ENCODE data around the gene RABGGTA. TPM values are rescaled to one million over a fixed set of nuclear protein-coding genes. Genes with fewer than 3 reads are reported as not detected.

The RABGGTA gene
- total and polyA plus RNA-seq, 10 of the 15 experiments (the other 5 are each of a cell fraction or from before 2014, with no cell fraction given), result 19.1 to 75.6 (median 46.9) TPM

DNA sequence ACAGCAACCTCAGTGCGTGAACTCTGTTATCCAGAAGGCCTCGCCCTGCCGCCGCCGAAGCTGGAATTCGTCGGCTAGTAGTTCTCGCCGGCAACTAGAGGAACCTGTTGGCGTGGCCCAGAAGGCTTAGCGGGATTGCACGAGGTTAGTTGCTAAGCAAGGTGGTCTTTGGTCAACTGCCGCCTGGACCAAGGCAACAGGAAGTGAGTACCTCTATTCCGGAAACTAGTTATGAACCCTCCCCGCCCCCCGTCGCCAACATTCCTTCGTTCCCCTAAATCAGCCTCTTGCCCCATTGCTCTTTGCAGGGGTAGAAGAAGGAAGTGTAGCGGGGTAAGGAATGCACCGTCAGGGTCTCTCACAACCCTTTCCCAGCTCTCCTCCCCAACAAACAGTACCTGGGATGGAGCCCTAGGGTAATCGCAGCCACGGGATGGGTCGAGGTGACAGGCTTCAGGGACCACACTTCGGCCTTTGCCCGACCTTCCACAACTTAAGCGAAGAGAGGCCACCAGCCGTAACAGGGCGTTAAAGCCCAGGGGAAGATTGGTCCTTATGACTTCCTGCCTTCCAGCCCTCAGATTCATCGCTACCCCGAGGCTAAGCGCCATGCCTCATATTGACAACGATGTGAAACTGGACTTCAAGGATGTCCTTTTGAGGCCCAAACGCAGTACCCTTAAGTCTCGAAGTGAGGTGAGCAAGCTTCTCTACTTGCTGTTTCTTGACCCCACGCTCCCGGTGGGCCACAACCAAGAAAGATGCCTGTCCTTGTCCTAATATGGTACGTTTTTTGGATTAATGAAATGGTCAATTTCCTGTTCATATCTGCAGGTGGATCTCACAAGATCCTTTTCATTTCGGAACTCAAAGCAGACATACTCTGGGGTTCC lies 38.5 kb downstream of the RABGGTA start, which contains the start of gene GMPR2:
Gene GMPR2, plus strand, starts transcription at position 285 of the 893 bp plus-strand sequence. Its CDS starts 325 bp downstream, at position 610.
- TSS peak; percentile 79 for BruUV-seq (replicated peaks)
- ChIA-PET RAD21 (ENCODE audit: unreplicated experiment) (interaction anchor here (2.3 kb wide), 1 partner anchor 9 kb away, joined by 13 read pairs; the partner anchor contains the start of gene TINF2), POLR2A (interaction anchor here (0.6 to 2.1 kb wide), 3 partner anchors 9 to 36 kb away, joined by 3 to 15 read pairs (median 4); partner anchors contain the start of gene TINF2), SMC1A (ENCODE audit: uncharacterized antibody, unreplicated experiment) (interaction anchor here (0.9 to 2.8 kb wide), 4 partner anchors 9 to 14 kb away, joined by 4 to 12 read pairs (median 5); partner anchors contain the start of gene TINF2), CTCF (interaction anchor here (1.1 to 3.0 kb wide), 6 partner anchors 10 to 101 kb away, joined by 3 to 12 read pairs (median 4); partner anchors contain the start of genes CIDEB, MDP1 and TINF2)
- Histone ChIP-seq H3K4me2 (ENCODE audit: control insufficient read depth, insufficient read depth) (peak within 1 kb of the TSS; percentile 97), H3K79me2 (ENCODE audit: control insufficient read depth, insufficient read depth, low read length) (peaks cover 35% of the 10 kb centered on the region), H3K36me3 (ENCODE audit: control insufficient read depth in 2 of 2, insufficient read depth in 2 of 2, low read length in 1 of 2) (peaks cover 2 to 25% of the 10 kb centered on the region in 2 experiments), H3K9me3 (replicated peaks; ENCODE audit: control insufficient read depth, insufficient read depth, low read length) (no peaks in the 10 kb centered on the region), H3K27ac (ENCODE audit: control insufficient read depth, insufficient read depth) (peak within 1 kb of the TSS; percentile 84), H3K4me3 (peak within 1 kb of the TSS; percentile 87), H4K20me1 (ENCODE audit: control insufficient read depth, insufficient read depth) (no peaks in the 10 kb centered on the region), H2AFZ (ENCODE audit: control insufficient read depth, low read depth, low read length) (peak within 1 kb of the TSS; percentile 91), H3K27me3 (replicated peaks in 1 of 2; ENCODE audit: control insufficient read depth in 2 of 2, insufficient read depth in 2 of 2, low read length in 1 of 2) (no peaks in the 10 kb centered on the region), H3K9ac (ENCODE audit: control insufficient read depth, insufficient read depth, low read length) (peak within 1 kb of the TSS; percentile 92), H3K4me1 (ENCODE audit: control insufficient read depth, insufficient read depth, low read length) (peaks cover 14% of the 10 kb centered on the region)
- in situ Hi-C loops (cut with MboI), result no loop called here
- WGBS (ENCODE audit: insufficient coverage, insufficient replicate concordance, low lambda C conversion rate, missing lambda C conversion rate), result under 1% methylated on average over 38 of the region's 38 CpGs
- DNase-seq (ENCODE audit: low read depth, low spot score) (no peak), FAIRE-seq (peak; percentile 83), ATAC-seq (peak; percentile 79)
- intact Hi-C loops (cut with micrococcal nuclease; ENCODE audit: unreplicated experiment), result loop anchor here (1.0 kb wide), 2 partner anchors 9 to 20 kb away; partner anchors contain the start of genes CHMP4A and TINF2
- TF ChIP-seq FOXM1 (IDR thresholded peaks at IDR 0.05; ENCODE audit: low read depth, low read length), result no peak
- TF ChIP-seq BHLHE40 (IDR thresholded peaks at IDR 0.05; ENCODE audit: borderline replicate concordance in 1 of 2, low read depth in 2 of 2, low read length in 1 of 2), result no peak
- TF ChIP-seq HSF1 (IDR thresholded peaks at IDR 0.05; ENCODE audit: low read depth, low read length), result no peak
- TF ChIP-seq MYB (IDR thresholded peaks at IDR 0.05; ENCODE audit: borderline replicate concordance, low read depth, low read length), result 0 out of 2 replicates have a peak, but pooled peaks have one; percentile 4
- TF ChIP-seq CHD2 (IDR thresholded peaks at IDR 0.05; ENCODE audit: borderline replicate concordance, low read depth, low read length), result 0 out of 2 replicates have a peak, but pooled peaks have one; percentile 53
- peak; percentile 67; the same call in 1 of the 2 replicates for TF ChIP-seq SPI1 (IDR thresholded peaks at IDR 0.05; ENCODE audit: borderline replicate concordance, insufficient read depth, low read depth, low read length)
- TF ChIP-seq, protein P1, sequence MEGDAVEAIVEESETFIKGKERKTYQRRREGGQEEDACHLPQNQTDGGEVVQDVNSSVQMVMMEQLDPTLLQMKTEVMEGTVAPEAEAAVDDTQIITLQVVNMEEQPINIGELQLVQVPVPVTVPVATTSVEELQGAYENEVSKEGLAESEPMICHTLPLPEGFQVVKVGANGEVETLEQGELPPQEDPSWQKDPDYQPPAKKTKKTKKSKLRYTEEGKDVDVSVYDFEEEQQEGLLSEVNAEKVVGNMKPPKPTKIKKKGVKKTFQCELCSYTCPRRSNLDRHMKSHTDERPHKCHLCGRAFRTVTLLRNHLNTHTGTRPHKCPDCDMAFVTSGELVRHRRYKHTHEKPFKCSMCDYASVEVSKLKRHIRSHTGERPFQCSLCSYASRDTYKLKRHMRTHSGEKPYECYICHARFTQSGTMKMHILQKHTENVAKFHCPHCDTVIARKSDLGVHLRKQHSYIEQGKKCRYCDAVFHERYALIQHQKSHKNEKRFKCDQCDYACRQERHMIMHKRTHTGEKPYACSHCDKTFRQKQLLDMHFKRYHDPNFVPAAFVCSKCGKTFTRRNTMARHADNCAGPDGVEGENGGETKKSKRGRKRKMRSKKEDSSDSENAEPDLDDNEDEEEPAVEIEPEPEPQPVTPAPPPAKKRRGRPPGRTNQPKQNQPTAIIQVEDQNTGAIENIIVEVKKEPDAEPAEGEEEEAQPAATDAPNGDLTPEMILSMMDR (IDR thresholded peaks at IDR 0.05 in 2 of 3, conservative IDR thresholded peaks at IDR 0.05 in 1 of 3; ENCODE audit: control insufficient read depth in 2 of 3, extremely low read depth in 1 of 3, insufficient read depth in 1 of 3, low read depth in 3 of 3, low read length in 3 of 3), result no peak
- TF ChIP-seq KLF5 (IDR thresholded peaks at IDR 0.05; ENCODE audit: partially characterized antibody), result peak; percentile 77
- TF ChIP-seq CHD1 (IDR thresholded peaks at IDR 0.05; ENCODE audit: low read depth, low read length), result no peak
- no peak for TF ChIP-seq SRF (IDR thresholded peaks at IDR 0.05; ENCODE audit: low read depth in 2 of 2, low read length in 2 of 2)
- TF ChIP-seq, protein P2, sequence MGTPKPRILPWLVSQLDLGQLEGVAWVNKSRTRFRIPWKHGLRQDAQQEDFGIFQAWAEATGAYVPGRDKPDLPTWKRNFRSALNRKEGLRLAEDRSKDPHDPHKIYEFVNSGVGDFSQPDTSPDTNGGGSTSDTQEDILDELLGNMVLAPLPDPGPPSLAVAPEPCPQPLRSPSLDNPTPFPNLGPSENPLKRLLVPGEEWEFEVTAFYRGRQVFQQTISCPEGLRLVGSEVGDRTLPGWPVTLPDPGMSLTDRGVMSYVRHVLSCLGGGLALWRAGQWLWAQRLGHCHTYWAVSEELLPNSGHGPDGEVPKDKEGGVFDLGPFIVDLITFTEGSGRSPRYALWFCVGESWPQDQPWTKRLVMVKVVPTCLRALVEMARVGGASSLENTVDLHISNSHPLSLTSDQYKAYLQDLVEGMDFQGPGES (IDR thresholded peaks at IDR 0.05), result peak; percentile 42; the same call in 1 of the 2 replicates
- no peak for TF ChIP-seq STAT1 (conservative IDR thresholded peaks at IDR 0.05)
- TF ChIP-seq RELA (IDR thresholded peaks at IDR 0.05; ENCODE audit: borderline replicate concordance, partially characterized antibody), result peak; percentile 40

All from GM12878 (cell line).